ENCODE results near the gene CD55.

The CD55 gene

GRCh38 chr1:207304710-207305488 is 16.6 kb upstream of the CD55 start:
- no peak overlapping the region for H3K4me3 ChIP-seq (ENCODE audit: low read depth, low read length)
- TF ChIP-seq CTCF (IDR thresholded peaks at IDR 0.05; ENCODE audit: borderline replicate concordance, insufficient read depth, low read depth, low read length): no peak

GRCh38 chr1:207305489-207305873 is 16.0 kb upstream of the CD55 start:
- H3K4me3 ChIP-seq (ENCODE audit: low read depth, low read length): no peak overlapping the region
- TF ChIP-seq CTCF (IDR thresholded peaks at IDR 0.05; ENCODE audit: borderline replicate concordance, insufficient read depth, low read depth, low read length): no peak

- TF ChIP-seq CTCF (IDR thresholded peaks at IDR 0.05; ENCODE audit: borderline replicate concordance, insufficient read depth, low read depth, low read length): no peak
- H3K4me3 ChIP-seq (ENCODE audit: low read depth, low read length): no peak overlapping the region
Observed at GRCh38 chr1:207306023-207306422, 15.5 kb upstream of the CD55 start.

- H3K4me3 ChIP-seq (ENCODE audit: low read depth, low read length): no peak overlapping the region
- TF ChIP-seq CTCF (IDR thresholded peaks at IDR 0.05; ENCODE audit: borderline replicate concordance, insufficient read depth, low read depth, low read length): no peak
Observed at GRCh38 chr1:207306603-207307002, 14.9 kb upstream of the CD55 start.

GRCh38 chr1:207308451-207309190 is 12.9 kb upstream of the CD55 start:
- no peak for TF ChIP-seq CTCF (IDR thresholded peaks at IDR 0.05; ENCODE audit: borderline replicate concordance, insufficient read depth, low read depth, low read length)
- H3K4me3 ChIP-seq (ENCODE audit: low read depth, low read length): no peak overlapping the region

- no peak for TF ChIP-seq CTCF (IDR thresholded peaks at IDR 0.05; ENCODE audit: borderline replicate concordance, insufficient read depth, low read depth, low read length)
- H3K4me3 ChIP-seq (ENCODE audit: low read depth, low read length): no peak overlapping the region
Observed at GRCh38 chr1:207309745-207310273, 11.7 kb upstream of the CD55 start.

Measured in GM12875 (cell line).